OCI-LY3 (cell line): ENCODE data around the gene OR2M3.

Source experiments
- H2AFZ ChIP-seq: fragments of 200-600, 300-600 bp; shearing (Covaris generic); 2 replicates; pipeline ENCODE4 v1.6.0; 2014; ENCODE audit warnings: antibody characterized with exemption, low read depth, low read length
- H3K27ac ChIP-seq: fragments of 200-600, 300-600 bp; sonication (generic); 2 replicates; pipeline ENCODE4 v1.5.1; 2014; ENCODE audit warnings: mild to moderate bottlenecking, low read length, moderate library complexity, mixed read lengths
- H3K27me3 ChIP-seq: fragments of 200-600, 300-600 bp; sonication (generic); 2 replicates; pipeline ENCODE4 v1.6.1; 2014; ENCODE audit warnings: low read depth, low read length, mixed read lengths
- H3K36me3 ChIP-seq: fragments of 200-600, 300-600 bp; sonication (generic); replicated peaks from 2 replicates; pipeline ENCODE3; 2014; ENCODE audit warnings: low read depth, low read length, mixed read lengths
- H3K4me1 ChIP-seq: fragments of 300-600, 200-600 bp; sonication (generic); 2 replicates; pipeline ENCODE4 v1.6.1; 2014; ENCODE audit warnings: low read length, mixed read lengths
- H3K4me2 ChIP-seq: fragments of 200-600, 300-600 bp; sonication (generic); 2 replicates; pipeline ENCODE4 v1.6.1; 2014; ENCODE audit warnings: low read length, mixed read lengths
- H3K4me3 ChIP-seq: fragments of 300-600, 200-600 bp; sonication (generic); 2 replicates; pipeline ENCODE4 v1.5.1; 2014; ENCODE audit warnings: antibody characterized with exemption, mild to moderate bottlenecking, low read length, moderate library complexity
- H3K79me2 ChIP-seq: fragments of 300-600, 200-600 bp; shearing (Covaris generic); 2 replicates; pipeline ENCODE4 v1.6.1; 2014; ENCODE audit warnings: mild to moderate bottlenecking, low read length, mixed read lengths
- H3K9ac ChIP-seq: fragments of 300-600, 200-600 bp; shearing (Covaris generic); 2 replicates; pipeline ENCODE4 v1.6.0; 2014; ENCODE audit warnings: mild to moderate bottlenecking, low read length, moderate library complexity
- H3K9me3 ChIP-seq: fragments of 200-600, 300-600 bp; shearing (Covaris generic); 2 replicates; pipeline ENCODE4 v1.6.1; 2014; ENCODE audit warnings: low read length, mixed read lengths; ENCODE audit not compliant: insufficient read depth
- H4K20me1 ChIP-seq: fragments of 200-600, 300-600 bp; sonication (generic); 2 replicates; pipeline ENCODE4 v1.6.1; 2016; ENCODE audit warnings: low read length, mixed read lengths; ENCODE audit not compliant: insufficient read depth
- CTCF ChIP-seq: fragments of 200-600, 300-600 bp; sonication (generic); IDR thresholded peaks from 2 replicates; pipeline ENCODE4 v1.5.1; 2014; ENCODE audit warnings: antibody characterized with exemption, low read length, low read depth
- EZH2phosphoT487 ChIP-seq: fragments of 200-600 bp; shearing (Covaris generic); IDR thresholded peaks from 2 replicates; pipeline ENCODE4 v1.6.1; 2018; ENCODE audit warnings: antibody characterized with exemption, mixed run types, low read depth

The OR2M3 gene

GRCh38 chr1:248187363-248187762 lies 9.7 kb upstream of the OR2M3 start:
- Histone ChIP-seq H2AFZ (no peak overlapping the region), H3K36me3 (no peaks in the 10 kb centered on the region), H3K9ac (no peak overlapping the region), H3K9me3 (no peaks in the 10 kb centered on the region), H3K27ac (no peak overlapping the region), H3K79me2 (no peaks in the 10 kb centered on the region), H3K4me1 (no peaks in the 10 kb centered on the region), H3K4me2 (no peak overlapping the region), H4K20me1 (no peaks in the 10 kb centered on the region), H3K4me3 (no peak overlapping the region), H3K27me3 (no peaks in the 10 kb centered on the region)
- no peak for TF ChIP-seq EZH2phosphoT487
- no peak for TF ChIP-seq CTCF

GRCh38 chr1:248189026-248189425 lies 8.0 kb upstream of the OR2M3 start:
- Histone ChIP-seq H3K9ac (no peak overlapping the region), H3K27ac (no peak overlapping the region), H3K36me3 (no peaks in the 10 kb centered on the region), H2AFZ (no peak overlapping the region), H3K4me2 (no peak overlapping the region), H3K79me2 (no peaks in the 10 kb centered on the region), H3K4me1 (no peaks in the 10 kb centered on the region), H4K20me1 (no peaks in the 10 kb centered on the region), H3K27me3 (no peaks in the 10 kb centered on the region), H3K4me3 (no peak overlapping the region), H3K9me3 (no peaks in the 10 kb centered on the region)
- TF ChIP-seq EZH2phosphoT487 (no peak), CTCF (no peak)

GRCh38 chr1:248194117-248194516 lies 2.9 kb upstream of the OR2M3 start:
- Histone ChIP-seq H3K36me3 (no peaks in the 10 kb centered on the region), H3K4me2 (no peak overlapping the region), H3K79me2 (no peaks in the 10 kb centered on the region), H2AFZ (no peak overlapping the region), H3K27ac (no peak overlapping the region), H4K20me1 (no peaks in the 10 kb centered on the region), H3K4me1 (no peaks in the 10 kb centered on the region), H3K9me3 (no peaks in the 10 kb centered on the region), H3K27me3 (no peaks in the 10 kb centered on the region), H3K4me3 (no peak overlapping the region), H3K9ac (no peak overlapping the region)
- TF ChIP-seq CTCF (no peak), EZH2phosphoT487 (no peak)

- Histone ChIP-seq H3K36me3 (no peaks in the 10 kb centered on the region), H3K9me3 (no peaks in the 10 kb centered on the region), H2AFZ (no peak overlapping the region), H3K4me2 (no peak overlapping the region), H3K27me3 (no peaks in the 10 kb centered on the region), H3K9ac (no peak overlapping the region), H3K27ac (no peak overlapping the region), H3K4me1 (no peaks in the 10 kb centered on the region), H3K4me3 (no peak overlapping the region), H4K20me1 (no peaks in the 10 kb centered on the region), H3K79me2 (no peaks in the 10 kb centered on the region)
- TF ChIP-seq EZH2phosphoT487: no peak
Observed at GRCh38 chr1:248215880-248216279, 18.8 kb downstream of the OR2M3 start.

GRCh38 chr1:248225537-248225936 lies 28.5 kb downstream of the OR2M3 start:
- Histone ChIP-seq H3K4me1 (no peaks in the 10 kb centered on the region), H3K9ac (no peak overlapping the region), H3K79me2 (no peaks in the 10 kb centered on the region), H3K27ac (no peak overlapping the region), H3K27me3 (no peaks in the 10 kb centered on the region), H2AFZ (no peak overlapping the region), H3K9me3 (no peaks in the 10 kb centered on the region), H3K4me2 (no peak overlapping the region), H3K36me3 (no peaks in the 10 kb centered on the region), H3K4me3 (no peak overlapping the region), H4K20me1 (no peaks in the 10 kb centered on the region)
- TF ChIP-seq EZH2phosphoT487 (no peak), CTCF (no peak)
